HG03571 (cell line): ENCODE results near the gene OR2T11.
A peak's percentile ranks its signal among the peaks of the same experiment; 100 is the strongest.
"Not testable (repeated sequence)": the region's sequence is repeated elsewhere in the genome, so short reads cannot be mapped to it uniquely, and the experiment has no call there.

Experiments used
- ATAC-seq: cut with Tn5 transposase; IDR thresholded peaks from one replicate; pipeline ENCODE4 v1.9.1; 2021; ENCODE audit not compliant: unreplicated experiment

The OR2T11 gene, protein sequence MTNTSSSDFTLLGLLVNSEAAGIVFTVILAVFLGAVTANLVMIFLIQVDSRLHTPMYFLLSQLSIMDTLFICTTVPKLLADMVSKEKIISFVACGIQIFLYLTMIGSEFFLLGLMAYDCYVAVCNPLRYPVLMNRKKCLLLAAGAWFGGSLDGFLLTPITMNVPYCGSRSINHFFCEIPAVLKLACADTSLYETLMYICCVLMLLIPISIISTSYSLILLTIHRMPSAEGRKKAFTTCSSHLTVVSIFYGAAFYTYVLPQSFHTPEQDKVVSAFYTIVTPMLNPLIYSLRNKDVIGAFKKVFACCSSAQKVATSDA

DNA sequence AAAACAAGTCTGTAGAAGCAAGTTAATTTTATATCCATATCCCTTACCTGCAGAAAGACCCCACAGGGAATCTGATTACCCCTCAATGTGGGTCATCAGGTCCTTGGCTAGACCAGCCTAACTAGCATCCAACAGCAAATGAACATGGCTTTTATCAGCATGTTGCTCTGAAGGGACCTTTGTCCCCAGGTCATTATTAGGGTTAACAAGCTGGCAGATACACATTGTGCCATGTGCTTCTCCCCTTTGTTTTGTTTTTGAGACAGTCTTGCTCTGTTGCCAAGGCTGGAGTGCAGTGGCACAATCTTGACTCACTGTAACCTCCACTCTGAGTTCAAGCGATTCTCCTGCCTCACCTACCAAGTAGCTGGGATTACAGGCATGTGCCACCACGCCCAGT lies at the start of gene OR2T11:
OR2T11 (minus strand) TSS at position 101 of the 400 bp plus-strand sequence. CDS start 7,963 bp downstream, outside the sequence.
- not testable (repeated sequence) for ATAC-seq

DNA sequence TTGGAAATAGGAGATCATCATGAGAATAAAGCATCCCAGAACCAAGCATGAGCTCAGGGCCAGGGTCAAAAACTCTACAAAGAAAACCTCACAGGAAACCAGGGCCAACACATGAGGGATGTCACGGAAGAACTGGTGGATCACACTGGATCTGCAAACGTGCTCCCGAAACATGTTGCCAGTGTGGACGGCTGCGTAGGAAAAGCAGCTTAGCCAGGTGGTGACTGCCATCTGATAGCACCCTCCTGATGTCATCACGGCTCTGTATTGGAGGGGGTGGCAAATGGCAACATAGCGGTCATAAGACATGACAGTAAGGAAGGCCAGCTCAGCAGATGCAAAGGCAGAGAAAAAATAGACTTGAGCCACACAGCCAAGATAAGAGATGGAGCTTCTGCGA lies 46.8 kb upstream of the OR2T11 start:
- no peak for ATAC-seq

DNA sequence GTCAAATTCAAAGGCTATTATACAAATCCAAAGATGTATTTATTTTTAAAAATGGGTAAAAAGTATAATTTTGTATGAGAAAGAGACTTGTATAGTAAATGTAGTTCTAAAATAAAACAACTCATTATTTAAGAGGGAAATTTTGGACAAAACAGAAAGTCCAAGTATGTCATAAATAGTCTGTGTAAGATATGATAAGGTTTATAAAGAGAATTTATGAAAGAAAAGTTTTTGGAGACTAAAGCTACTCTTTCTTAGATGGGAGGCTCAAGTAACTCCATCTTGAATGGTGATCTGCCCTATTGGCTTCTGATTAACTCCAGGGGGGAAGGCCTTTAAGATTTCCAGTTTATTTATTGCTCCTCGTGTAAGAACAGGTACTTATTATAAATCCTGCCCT lies 35.1 kb upstream of the OR2T11 start:
- no peak for ATAC-seq

DNA sequence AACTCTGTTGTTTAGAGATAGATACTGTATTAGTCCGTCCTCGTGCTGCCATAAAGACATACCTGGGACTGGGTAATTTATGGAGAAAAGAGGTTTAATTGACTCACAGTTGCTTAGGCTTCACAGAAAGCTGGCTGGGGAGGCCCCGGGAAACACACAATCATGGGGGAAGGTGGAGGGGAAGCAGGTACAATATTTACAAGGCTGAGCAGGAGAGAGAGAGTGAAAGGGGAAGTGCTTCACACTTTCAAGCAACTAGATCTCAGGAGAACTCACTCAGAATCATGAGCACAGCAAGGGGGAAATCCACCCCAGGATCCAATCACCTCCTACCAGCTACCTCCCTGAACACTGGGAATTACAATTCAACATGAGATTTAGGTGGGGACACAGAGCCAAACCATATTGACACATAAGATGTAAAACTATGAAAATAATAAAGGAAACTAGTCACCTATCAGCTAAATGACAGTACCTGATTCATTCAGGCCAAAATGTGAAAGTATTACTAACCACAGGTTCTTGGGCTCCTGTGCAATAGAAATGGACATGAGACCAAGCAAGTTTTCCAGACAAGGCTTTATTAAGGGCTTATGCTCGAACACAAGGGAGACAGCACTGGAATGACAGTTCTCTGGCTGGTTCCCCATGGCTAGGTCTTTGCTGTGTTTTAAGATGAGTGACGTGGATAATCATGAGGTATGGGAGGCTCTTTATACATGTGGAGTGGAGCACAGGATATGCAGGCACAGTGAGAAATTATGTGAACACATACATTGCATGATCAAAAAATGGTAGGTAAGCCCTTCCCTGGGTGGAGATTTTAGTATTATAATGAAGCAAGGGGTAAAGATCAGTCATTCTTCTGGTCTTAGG lies 28.8 kb upstream of the OR2T11 start:
- ATAC-seq = peak; percentile 82

DNA sequence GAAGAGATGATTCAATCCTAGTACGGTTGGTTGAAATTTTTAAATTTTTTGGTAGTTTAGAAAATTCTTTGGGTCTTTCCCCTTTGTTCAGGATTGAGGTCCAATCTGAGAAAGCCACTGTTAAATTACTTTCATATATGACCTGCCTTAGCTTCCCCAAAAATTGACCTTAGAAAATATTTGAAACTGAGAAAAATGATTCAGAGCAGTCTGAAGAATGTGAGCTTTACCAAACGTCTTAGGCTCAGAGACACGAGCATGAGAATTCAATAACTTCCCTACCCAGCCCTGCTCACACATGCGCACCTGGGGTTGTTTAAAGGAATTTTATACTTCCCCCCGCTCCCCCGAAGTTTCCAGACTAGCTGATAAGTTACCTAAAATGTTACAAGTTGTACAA lies 21.9 kb upstream of the OR2T11 start:
- not testable (repeated sequence) for ATAC-seq

DNA sequence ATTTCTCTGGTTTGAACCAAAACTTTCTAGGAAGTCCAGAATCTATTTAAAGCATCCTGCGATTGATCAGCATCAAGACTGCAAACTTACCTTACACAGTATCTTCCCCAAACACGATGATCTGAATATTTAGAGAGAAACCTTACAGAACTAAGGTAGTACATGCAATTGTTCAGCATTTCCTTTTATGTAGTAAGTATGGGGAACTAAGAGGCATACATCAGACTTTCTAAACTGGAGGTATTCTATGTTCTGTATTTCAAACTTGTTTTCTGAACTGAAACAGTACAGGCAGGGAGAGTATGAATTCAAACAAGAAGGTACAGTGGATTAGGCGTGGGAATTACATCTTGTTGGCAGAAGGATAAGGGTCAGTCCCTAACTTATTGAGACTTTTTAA lies 20.5 kb upstream of the OR2T11 start, which contains the start of gene OR2T27:
OR2T27 (minus strand) TSS at position 175 of the 400 bp plus-strand sequence. CDS start 4,644 bp downstream, outside the sequence.
- ATAC-seq = not testable (repeated sequence)

DNA sequence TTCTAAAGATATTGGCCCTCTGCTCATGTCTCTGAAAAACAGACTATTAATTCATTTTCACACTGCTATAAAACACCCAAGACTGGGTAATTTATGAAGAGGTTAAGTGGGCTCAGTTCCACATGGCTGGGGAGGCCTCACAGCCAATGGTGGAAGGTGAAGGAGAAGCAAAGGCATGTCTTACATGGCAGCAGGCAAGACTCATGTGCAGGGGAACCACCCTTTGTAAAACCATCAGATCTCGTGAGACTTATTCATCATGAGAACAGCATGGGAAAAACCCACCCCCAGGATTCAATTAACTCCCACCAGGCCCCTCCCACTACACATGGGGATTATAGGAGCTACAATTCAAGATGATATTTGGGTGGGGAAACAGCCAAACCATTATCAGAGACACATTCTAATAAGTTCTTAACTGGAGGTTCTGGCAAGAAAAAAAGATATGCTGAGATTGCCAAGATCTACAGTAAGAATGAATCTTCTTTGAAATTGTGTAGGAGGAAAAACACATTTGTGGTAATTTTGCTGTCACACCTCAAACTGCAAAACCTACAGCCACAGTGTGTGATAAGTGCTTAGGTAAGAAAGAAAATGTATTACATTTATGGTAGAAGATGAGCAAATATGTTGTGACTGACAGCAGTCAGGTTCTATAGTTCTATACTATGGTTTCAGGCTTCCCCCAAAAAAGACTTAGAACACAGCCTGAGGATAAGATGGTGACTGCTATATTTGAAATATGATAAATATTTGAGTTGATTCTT lies 14.1 kb upstream of the OR2T11 start:
- ATAC-seq = not testable (repeated sequence)

DNA sequence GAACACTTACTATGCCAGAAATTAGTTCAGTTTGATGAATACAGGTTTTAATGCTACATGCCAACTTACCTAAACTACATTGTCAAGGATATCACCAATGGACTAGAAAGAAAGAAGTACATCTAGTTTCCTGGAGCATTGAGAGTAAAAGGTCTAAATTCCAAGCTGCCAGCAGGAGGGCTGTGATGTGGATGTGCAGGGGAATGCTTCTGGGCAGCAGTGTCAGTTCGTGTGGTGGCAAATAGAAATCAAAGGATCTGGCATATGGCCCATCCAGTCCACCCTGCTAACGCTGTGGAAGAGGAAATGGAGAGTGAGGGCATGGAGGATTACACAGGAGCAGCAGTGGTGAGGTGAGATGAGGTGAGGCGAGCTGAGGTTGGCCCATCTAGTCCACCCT lies 10.3 kb upstream of the OR2T11 start, which contains the start of gene OR2T35:
OR2T35 (minus strand) TSS at position 101 of the 400 bp plus-strand sequence. CDS start 6,020 bp downstream, outside the sequence.
- ATAC-seq = not testable (repeated sequence)

DNA sequence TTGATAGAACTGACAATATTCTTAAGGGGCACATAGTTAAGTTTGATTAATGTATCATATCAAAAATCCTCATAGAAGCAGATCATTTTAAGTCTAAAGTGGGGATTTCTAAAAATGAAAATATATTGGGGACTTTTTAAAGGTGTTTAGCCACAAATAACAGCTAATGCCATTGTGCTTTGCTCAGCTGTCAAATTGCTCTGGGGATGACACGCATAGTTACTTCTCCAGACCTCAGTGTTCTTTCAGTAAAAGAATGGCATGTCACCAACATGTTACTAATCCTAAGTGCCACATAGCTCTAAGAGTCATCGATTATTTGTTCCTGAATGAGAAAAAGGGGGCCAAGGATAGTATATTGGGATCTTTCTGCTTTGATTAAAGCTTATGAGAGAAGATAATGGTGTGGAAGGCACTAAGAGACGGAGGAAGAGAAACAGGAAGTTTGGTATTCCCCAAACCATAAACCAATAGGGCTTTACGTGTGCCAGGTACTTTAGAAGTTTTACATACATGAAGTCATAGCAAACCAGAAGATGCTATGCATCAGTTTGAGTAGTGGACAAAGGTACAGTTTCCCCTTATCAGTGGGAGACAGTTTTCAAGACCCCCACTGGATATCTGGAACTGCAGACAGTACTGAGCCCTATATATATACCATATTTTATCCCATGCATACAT lies 8.2 kb upstream of the OR2T11 start:
- ATAC-seq = peak; percentile 59

DNA sequence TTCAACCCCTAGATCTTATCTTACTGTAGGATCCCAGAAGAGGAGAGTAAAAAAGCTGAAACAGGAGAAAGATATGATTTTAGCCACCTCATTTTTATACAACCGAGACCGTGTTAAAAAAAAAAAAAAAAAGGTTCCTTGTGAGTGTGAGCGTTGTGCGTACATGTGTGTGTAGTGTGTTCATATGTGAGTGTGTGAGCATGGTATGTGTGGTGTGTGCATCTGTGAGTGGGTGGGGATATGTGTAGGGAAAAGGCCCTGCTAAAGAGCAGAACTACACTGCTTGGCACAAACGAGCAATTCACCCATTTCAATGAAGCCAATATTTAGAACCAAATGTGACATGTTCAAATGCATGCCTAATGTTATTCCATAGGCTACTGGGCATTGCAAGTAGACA lies 6.7 kb upstream of the OR2T11 start:
- not testable (repeated sequence) for ATAC-seq

DNA sequence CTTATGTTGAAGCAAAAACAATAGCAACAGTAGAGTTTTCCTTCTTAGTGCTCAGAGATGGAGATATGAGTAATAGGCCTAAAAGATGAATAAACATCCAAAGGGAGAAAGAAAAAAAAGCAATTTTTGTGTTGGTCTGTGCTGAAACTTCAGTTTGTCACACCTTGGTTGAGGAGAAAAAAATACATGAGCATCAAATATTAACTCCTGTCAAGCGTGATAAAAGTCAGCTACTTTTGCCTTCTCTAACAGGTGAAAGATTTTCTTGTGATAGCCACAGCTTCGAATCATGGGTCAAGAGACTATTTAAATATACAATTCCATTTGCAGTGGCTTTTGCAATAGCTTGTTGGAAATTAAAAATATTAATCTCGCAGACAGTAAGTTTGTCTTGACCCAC lies 6.0 kb upstream of the OR2T11 start:
- ATAC-seq = peak; percentile 56

DNA sequence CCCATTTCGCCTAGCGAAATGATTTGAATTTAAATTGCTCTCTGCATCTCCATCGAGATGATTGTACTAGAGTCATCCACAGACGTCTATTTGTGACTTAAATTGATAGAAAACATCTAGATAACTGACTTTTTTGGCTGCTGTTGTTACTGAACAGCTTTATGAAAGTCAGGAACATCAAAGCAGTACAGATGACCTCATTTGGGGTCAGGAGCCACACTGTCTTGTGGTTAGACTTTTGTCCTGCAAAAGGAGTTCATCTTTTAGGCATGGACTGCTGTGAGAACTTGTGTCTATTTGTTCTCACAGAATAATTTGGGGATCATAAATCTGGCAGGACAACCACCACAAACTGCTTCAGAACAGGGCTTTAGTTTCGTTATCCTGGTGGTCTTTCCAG lies 4.8 kb upstream of the OR2T11 start:
- peak; percentile 33 for ATAC-seq

DNA sequence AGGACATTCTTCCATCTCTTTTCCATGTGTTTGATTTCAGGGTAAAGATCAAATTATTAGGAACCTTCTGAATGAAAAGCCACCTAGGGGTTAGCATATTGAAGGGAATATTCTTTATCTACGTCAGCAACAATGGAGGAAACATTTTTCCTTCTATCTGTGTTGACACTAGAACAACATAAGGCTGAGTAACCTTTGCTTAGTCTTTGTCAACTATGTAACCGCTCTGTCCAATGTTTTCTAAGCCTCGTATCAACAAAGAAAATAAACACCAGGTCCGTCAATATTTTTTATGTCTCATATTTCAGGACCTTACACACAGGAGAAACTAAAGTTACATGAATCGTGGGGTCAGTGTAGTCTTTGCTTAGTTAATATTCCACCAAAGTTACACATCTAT lies 1.7 kb upstream of the OR2T11 start:
- not testable (repeated sequence) for ATAC-seq

DNA sequence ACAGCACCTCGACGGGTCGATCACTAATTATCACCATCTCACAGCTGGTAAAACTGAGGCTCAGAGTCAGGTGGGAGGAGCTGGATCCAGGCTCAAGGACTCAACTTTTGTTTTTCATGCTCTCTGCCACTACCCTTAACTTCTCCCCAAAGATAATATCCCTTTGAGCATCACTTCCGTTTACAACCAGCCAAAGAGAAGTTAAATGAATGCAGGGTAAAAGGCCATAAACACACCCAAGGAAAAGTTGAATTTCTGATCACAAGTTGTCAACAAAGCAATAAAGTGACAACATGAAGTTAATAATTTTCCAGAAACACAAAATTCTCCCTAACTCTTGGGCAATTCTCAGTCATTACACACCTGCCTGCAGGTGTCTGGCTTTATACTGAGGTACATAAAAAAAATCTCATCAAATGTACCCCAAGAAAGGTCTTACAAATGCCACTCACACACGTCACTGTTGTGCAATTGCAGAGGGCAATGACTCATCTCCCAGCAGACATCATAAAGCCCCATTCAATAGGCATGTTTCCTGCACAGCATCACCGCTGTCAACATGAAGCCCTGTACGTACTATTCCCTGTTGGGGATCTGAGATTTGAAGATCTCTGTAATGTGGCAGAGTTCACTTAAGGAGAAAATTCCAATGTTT lies 3.4 kb downstream of the OR2T11 start:
- no peak for ATAC-seq

DNA sequence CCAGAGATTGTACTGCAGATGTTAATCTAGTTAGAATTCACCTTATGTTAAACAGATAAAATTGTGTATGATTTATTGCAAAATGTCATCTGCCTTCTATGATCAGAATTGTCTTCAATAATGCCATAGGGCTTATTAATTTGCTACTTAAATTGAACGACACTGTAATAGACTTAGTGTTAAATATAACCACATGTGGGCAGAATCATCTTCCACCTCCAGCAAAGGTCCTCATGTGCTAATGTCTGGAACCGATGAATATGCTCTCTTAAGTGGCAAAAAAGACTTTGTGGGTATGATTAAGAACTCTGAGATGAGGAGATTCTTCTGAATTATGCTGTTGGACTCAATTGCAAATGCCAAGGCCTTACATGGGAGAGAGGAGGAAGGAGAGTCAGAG lies 4.3 kb downstream of the OR2T11 start:
- no peak for ATAC-seq

DNA sequence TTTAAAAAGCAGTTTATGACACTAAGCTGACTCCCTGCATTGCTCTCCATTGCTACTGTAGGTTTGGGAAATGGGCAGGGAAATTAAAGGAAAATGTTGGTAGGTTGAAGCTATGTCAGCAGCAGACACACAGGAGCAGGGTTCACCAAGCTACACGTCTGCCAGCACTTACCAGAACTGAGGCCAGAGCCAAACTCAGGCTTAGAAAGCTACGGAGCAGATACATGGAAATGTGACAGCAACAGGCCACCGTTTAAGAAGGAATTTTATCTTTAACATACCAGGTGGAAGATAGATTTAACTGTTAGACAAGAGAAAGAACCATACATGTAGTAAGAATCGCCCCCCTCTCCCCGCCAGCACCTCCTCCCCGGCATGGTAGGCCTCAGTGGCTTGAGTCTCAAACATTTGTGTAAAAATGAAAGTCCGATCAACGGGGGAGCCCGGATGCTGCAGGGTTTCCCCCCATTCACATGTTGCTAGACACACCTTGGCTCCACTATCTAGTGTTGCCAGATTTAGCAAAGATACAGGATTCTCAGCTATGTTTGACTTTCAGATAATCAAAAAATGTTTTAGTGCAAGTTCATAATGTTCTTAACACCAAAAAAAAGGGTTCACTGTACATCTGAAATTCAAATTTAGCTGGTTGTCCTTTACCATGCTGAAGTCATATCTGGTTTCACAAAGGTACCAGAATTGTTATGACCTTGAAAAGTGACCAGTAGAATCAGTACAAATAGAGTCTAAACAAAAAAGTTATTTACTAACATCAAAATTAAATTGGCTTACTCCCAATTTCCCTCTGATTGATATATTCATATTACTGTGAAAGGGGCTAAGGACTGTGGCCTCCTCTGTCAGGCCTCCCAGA lies 6.7 kb downstream of the OR2T11 start:
- peak; percentile 93 for ATAC-seq

DNA sequence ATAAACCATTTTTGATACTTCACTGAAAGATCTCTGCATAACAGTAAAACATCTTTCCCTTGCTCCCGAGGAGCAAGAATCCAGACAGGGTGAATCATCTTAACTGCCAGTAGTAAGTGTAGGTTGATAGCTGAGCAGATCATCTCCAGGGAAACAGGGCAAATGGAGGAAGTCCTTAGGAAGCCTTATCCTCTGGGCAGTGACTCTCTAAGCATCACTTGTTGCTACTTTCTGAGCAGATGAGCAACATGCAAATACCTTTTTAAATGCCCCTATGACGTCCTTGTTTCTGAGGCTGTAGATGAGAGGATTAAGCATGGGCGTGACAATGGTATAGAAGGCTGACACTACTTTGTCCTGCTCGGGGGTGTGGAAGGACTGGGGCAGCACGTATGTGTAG lies 8.9 kb downstream of the OR2T11 start:
- ATAC-seq = no peak

DNA sequence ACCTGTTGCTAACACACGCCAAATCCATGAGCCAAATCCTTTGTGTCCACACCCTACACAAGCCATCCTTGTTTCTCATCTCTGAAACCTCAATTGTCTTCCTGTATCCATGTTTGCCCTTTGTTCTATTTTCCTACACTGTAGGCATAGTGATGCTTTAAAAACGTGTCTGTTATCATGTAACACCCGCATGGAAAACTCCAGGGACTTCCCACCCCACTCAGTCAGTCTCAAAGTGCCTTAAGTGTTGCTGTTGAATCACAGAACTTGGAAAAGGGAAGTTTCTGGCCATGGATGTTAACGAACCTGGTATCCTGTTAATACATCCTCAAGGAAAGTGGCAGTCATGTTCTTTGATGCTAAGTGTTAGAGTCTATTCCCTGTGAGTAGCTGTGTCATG lies 9.7 kb downstream of the OR2T11 start:
- no peak for ATAC-seq

DNA sequence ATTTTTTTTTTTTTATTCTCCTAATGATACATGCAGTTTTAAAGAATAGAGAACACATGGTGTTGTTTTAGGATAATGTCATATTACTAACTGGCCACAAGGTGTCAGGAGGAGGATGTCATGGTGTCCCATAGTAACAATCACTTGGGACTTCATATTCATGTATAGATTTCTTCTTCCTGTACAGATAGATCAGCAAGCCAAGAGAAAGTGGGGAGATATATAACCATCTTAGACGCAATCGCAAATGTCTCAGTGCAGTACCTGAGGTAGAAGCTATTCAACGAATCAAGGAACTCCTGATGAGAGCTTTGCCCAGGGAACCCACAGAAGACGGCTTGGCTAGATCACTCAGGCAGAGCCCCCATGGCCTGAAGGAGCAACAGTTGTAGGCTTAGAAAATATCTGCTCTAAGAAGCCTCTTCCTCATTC lies 12.3 kb downstream of the OR2T11 start:
- peak; percentile 93 for ATAC-seq
